Hematopoietic multipotent progenitor cell treated with erythropoietin and hydrocortisone succinate and interleukin-3 and kit ligand, for 4 days (in vitro differentiated cells): ENCODE measurements around the gene PDSS2.
"Not testable (repeated sequence)": the region's sequence is repeated elsewhere in the genome, so short reads cannot be mapped to it uniquely, and the experiment has no call there.

Experiments
- DNase-seq: peaks from one replicate; pipeline ENCODE4 v3.0.0-alpha.2; 2015

The PDSS2 gene

DNA sequence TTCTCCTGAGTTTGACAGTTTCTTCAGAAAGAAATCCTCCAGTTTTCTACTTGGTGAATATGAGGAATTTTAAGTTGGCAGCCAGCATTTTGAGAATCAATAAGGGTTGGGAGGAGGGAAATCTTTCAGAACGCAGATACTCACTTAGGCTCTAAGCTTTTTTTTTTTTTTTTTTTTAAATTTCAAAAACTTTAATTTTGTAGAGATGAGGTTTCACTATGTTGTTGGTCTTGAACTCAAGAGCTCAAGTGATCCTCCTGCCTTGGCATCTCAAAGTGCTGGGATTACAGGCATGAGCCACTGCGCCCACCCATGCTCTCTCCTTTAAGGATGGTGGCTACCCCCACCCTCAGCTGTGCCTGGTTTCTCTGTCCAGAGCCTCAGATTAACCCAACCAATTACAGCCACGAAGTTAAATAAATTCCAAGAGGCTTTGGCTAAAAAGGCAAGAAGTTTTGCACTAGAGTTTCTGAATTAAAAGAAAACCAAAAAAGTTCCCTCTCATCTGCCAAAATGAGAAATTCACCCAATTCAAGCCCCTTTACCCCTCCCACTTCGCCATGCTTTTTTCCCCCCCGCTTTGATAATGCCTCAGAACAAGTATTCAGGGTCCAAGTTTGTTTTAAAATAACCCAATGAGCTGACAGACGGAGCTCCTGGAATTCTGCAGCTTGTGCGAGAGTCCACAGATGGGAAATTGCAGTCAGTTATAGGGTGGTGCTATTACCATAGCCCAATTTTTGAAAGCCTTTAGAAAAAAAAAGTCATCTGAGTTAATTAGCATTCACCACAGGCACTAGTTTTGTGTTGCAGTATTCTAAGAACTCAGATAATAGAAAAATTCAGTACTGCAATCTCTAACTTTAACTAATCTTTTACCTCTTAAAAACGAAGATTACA, 249.7 kb downstream of the PDSS2 start:
- no peak for DNase-seq

DNA sequence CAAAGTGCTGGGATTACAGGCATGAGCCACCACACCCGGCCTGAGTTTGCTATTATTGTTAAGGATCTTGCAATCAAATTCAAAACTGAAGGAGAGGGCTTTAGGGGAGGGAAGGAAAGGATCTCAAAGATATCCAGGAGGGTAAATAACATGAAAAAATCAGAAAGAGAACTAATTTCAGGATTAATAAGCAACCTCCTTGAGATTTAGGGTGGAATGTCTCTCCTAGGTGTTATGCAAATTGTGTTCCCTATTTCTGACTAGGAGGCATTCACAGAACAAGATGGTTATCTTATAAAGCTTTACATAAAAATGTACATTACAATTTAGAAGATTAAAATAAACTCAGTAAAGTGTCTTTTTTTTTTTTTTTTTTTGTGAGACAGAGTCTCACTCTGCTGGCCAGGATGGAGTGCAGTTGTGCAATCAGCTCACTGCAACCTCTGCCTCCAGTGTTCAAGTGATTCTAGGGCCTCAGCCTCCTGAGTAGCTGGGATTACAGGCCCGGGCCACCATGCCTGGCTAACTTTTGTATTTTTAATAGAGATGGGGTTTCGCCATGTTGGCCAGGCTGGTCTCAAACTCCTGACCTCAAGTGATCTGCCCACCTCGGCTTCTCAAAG, 252.0 kb downstream of the PDSS2 start:
- no peak for DNase-seq

DNA sequence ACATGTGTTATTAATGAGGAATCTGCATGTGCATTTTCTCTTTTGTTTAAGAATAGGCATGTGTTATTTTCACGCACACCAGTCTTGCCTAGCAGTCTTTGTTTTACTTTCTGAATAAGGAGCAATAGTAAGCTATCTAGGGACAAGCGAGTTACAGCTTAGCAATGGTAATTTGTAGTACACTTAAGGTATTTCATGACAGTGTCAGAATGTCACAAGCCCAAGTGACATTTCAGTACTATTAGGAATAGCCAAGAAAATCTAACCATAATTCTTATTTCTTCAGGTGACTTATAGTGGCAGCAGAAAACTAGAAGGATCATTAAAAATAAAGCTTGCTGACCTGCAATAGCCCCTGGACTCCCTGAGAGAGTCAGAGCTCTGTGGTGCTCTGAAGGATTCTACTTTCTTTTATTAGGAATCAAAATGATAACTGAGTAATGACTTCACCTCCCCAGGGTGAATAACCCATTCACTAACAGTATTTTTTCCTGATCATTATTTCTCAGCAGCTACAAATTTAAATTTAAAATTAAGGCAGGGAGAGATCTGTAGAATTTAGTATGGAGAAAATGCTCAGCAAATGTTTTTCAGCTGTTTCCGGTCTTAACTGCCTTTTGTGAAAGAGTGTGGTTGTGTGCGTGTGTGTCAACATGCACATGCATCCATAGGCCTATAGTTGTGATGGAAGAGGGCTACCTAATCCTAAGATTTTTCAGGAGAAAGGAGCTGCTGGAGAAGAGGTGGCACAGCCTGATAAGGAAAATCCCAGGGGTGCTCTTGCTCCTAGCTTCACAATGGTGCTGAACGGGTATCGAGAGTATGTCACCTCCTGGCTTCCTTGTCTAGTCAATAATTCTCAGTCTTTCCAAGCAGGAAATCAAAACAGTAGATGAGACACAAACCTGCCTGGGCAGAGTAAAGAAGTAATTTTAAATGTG, 254.0 kb downstream of the PDSS2 start:
- DNase-seq: no peak

DNA sequence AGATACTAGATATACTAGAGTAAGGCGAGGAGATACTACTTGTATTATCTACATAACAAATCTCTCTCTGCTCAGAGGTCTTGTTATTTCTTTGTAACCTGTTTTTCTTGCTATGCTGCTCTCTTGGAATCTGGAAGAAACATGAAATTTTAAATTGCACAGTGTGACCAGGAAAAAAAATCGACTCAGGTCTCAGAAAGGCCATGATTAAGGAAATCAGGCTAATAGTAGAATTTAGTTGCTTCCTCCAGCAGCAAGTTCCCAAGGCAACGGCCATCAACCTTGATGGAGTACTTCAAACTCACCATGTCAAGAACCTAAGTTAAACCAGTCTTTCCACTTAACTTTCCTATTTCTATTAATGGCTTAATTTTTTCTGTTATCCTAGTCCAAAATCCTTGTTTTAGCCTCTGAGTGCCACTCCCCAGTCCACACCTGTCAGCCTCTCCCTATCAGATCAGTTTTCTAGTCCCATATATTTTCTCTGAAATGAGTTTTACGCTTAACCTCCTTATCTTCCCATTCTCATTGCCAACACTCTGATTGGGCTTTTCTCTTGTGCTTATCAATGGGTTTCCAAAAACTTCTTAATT, 256.4 kb downstream of the PDSS2 start:
- DNase-seq: no peak

DNA sequence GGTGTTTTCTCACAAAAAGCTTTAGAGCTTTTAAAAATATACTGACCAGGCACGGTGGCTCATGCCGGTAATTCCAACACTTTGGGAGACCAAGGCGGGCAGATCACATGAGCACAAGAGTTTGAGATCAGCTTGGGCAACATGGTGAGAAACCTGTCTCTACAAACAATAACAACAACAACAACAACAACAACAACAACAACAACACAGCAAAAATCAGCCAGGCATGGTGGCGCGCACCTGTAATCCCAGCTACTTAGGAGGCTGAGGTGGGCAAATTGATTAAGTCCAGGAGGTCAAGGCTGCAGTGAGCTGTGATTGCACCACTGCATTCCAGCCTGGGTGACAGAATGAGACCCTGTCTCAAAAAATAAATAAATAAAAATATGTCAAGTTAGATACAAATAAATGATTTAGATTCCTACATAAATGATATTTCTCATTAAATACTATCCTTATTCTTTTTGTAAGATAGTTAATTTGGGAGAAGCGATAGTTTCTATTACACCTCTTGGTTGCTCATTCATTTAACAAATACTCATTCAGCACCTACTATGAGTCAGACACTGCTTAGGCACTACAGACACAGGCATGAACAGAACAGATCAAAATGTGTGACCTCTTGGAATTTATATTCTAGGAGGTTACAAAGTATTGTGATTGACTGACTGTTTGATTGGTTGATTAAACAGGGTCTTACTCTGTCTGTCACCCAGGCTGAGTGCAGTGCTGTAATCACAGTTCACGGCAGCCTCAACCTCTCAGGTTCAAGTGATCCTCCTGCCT, 260.5 kb downstream of the PDSS2 start:
- DNase-seq: no peak

DNA sequence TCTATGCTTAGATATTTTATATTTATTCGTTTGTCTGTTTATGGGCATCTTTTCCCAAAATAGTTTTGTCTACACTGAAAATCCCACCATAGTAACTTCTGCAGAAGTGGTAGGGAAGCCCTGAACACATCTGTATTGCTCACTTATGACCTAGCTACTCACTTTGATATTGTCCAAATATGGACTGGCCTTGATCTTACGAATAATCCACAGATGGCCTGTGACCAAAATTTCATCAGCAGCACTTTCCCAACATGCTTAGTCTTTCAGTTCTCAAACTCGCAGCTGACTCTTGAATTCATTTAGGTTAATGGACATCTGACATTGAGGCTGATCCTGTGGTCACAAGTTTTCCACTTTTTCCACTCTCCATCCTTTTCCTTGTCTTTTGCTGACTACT, 263.2 kb downstream of the PDSS2 start:
- DNase-seq: no peak

DNA sequence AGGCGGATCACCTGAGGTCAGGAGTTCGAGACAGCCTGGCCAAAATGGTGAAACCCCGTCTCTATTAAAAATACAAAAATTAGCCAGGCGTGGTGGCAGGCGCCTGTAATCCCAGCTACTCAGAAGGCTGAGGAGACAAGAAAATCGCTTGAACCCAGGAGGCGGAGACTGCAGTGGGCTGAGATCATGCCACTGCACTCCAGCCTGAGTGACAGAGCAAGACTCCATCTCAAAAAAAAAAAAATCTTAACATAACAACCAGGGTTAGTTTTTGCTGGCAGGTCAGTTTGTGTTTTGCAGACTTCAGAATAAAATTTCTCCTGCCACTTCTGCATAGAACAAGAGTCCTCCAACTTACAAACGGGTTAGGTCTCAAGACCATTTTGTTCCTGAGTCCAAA, 264.6 kb downstream of the PDSS2 start:
- DNase-seq: not testable (repeated sequence)

DNA sequence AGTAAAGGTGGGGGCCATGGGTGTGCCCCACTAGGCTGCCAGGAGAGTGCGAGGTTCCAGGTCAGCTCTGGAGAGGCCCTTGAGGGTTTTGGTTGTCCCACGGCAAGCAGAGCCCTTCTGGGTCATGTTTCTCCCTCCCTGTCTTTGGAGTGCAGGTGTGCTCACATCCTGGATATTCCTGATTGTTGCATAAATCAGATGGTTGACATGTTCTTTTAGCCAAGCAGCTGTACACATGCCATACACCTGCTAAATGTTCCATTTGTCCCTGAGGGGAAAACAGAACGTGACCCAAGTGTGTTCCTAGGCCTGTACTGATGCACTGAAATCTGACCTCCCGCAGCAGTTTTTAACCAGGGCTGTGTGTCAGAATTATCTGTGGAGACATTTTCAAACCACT, 266.5 kb downstream of the PDSS2 start:
- no peak for DNase-seq

DNA sequence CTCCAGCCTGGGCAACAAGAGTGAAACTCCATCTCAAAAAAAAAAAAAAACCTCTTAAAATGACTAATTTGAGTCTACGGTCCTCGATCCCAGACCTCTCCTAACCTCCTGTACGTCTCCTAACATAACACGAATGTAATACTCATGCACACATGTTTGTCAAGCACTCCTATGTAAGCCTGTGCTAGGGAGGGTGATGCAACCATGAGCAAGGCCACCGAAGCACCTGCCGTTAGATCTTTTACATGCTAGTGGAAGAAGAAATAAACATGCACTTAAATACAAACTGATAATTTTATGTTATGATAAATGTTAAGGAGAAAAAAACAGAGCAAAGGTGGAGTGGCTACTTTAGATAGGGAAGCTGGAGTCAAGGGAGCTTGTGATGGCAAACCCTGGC, 271.7 kb downstream of the PDSS2 start:
- DNase-seq: no peak

DNA sequence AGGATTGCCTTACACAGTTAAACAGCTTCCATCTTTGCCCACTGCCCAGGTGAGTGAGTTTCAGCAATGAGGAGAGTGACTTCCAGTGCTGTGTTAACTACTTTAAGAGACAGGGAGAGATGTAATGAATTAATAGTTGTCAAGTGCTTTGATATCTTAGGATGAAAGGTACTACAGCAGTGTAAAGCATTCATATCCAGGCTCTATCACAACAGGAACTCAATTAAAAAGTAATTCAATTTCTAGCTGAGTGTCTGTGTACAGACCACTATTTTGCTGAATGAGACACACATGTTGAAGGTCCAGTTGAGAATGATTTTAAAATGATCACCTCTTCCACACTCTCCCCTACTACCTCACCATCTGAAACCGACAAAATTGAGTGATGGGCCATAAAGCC, 273.3 kb downstream of the PDSS2 start:
- no peak for DNase-seq

DNA sequence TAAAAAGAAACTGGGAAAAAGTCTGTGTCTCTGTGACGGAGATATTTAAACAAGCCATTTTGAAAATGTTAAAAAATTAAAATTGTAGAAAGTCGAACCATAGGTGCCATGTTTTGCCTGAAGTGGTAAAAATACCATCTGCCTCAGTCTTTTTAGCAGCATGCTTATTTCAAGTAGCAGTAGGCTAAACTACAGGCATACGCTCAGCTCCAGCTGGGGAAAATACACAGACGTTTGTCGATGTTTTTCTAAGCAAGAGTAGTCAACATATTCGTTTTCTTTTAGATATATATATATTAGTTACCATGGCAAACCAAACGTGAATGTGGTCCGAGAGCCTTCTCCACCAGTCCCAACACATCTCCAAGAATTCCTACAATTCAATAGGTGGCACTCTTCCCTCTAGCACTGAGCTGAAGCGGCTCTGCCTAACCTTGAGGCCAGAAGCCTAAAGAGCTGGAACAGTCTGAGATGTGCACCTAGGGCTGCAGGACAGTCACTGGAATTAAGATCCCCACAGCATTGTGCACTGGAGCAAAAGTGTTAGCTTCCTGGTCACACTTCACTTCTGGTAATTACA, 273.9 kb downstream of the PDSS2 start:
- DNase-seq: no peak

DNA sequence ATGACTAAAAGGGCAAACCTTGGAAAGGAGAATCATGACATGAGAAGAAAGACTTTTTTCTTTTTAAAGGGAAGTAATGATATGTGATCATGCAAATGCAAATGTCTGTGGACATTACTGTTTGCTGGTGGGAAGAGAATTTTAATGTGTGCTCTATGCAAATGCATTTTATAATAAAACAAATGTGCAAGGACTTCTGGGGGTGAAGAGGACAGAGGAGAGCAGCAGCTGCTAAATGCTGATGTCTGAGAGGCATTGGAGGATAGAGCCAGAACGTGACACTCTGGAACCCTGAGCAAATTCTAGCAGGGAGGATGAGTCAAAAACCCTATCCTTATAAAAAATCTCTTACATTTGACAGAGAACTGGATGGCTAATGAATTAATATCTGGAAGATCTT, 274.9 kb downstream of the PDSS2 start:
- no peak for DNase-seq

DNA sequence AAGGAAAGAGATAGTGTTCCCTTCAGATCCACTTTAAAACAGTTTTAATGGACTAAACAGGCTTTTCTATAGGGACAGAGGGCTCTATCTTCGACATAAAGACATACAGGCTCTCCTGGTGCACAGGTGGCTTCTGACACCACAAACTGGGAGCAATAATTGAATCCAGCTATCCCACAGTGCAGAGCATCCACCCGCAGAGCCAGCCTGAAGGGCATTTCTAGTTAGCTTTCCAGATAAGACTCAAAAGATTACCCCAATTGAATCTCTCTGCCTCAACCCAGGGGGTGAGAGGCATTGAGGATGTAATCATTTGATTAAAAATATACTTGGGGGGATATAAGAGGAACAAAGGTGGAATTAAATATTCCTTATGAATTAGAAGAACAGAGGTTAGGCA, 279.3 kb downstream of the PDSS2 start:
- no peak for DNase-seq

DNA sequence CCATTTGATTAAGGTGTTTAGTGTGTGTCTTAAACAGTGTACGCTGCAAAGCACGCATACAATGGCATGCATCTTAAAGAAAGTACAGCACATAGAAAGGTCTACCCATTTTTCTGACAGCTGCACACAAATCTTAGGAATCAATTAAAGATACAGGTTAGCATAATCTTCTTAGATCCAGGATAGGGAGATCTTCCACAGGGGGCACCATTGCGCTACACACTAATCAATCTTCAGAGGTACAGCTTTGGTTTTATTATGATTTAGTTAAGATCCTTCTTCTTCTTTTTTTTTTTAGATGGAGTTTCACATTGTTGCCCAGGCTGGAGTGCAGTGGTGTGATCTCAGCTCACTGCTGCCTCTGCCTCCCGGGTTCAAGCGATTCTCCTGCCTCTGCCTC, 280.4 kb downstream of the PDSS2 start:
- DNase-seq: peak; percentile 49

DNA sequence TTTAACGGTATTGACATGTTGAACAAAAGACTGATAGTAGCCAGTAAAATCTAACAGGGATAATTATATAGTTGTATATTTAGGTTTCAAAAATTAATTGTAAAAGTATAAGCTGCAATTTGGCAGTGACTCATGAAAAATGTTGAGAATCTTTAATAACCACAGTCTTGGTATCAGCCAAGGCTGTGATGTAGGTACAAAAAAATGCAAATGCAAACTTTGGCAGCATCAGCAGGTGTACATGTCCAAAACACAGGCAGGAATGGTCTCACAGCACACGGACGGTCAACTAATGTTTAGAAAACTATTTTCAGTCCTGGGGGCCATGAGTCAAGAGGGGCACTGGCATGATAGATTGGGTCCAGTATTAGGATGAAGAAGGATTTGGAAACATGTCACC, 285.6 kb downstream of the PDSS2 start:
- DNase-seq: no peak

DNA sequence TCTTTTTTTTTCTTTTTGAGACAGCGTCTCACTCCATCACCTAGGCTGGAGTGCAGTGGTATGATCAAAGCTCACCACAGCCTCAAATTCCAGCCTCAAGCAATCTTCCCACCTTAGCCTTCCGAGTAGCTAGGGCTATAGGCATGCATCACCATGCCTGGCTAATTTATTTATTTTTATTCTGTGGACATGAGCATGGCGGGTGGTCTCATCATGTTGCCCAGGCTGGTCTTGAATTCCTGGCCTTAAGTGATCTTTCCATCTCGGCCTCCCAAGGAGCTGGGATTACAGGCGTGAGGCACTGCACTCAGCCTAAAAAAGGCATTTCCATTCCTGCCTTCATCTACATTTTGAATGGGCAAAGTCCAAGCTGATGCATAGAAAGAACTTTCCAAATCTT, 287.9 kb downstream of the PDSS2 start:
- no peak for DNase-seq

DNA sequence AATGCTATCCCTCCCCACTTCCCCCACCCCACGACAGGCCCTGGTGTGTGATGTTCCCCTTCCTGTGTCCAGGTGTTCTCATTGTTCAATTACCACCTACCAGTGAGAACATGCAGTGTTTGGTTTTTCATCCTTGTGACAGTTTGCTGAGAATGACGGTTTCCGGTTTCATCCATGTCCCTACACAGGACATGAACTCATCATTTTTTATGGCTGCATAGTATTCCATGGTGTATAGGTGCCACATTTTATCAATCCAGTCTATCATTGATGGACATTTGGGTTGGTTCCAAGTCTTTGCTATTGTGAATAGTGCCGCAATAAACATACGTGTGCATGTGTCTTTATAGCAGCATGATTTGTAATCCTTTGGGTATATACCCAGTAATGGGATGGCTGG, 295.1 kb downstream of the PDSS2 start:
- not testable (repeated sequence) for DNase-seq

DNA sequence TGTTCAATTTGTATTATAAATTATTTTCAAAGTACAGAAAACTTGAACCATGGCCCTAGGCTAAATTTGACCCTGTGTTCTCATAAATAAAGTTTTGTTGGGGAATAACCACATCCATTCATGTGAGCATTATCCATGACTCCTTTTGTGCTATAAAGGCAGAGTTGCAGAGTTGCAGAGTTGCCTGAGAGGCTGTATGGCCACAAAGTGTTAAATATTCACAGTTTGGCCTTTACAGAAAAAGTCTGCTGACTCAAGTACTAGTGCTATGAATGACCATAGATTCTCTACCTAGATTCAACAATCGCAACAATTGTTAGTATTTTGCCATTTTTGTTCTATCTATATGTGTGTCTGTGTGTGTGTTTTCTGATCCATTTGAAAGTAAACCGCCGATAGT, 297.8 kb downstream of the PDSS2 start:
- DNase-seq: no peak

DNA sequence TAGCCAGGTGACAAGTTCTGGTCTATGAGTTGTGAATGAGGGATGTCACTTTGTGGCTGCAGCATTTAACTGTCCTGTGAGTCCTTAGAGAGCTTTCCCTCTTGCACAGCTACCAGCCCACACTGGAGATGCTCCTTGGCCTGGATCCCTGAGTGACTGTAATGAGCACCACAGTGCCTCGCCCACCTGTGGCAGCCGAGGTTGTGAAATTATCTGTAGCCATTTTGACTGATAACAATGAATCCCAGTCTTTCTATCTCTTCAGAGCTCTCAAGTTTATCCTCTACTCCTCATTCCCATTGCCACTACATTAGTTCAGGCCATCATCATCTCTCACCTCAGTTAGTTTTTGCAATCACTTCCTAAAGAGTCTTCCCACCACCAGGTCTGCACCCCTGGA, 302.7 kb downstream of the PDSS2 start:
- no peak for DNase-seq

DNA sequence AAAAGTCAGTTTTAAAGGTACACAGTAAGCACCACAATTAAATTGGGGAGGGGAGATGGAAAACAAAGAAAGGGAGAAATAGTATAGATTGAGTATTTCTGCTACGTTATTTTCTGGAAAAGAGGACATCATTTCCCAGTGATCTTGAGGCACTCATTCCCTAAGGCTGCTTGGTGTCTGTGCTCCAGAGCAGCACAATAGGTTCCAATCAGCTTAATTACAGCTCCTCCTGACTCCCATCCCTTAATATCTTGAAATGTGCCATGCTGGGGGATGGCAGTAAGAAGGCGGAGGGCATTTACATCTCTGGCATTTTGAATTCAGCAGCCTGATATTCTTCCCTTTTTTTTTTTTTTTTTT, 304.6 kb downstream of the PDSS2 start:
- DNase-seq: no peak

DNA sequence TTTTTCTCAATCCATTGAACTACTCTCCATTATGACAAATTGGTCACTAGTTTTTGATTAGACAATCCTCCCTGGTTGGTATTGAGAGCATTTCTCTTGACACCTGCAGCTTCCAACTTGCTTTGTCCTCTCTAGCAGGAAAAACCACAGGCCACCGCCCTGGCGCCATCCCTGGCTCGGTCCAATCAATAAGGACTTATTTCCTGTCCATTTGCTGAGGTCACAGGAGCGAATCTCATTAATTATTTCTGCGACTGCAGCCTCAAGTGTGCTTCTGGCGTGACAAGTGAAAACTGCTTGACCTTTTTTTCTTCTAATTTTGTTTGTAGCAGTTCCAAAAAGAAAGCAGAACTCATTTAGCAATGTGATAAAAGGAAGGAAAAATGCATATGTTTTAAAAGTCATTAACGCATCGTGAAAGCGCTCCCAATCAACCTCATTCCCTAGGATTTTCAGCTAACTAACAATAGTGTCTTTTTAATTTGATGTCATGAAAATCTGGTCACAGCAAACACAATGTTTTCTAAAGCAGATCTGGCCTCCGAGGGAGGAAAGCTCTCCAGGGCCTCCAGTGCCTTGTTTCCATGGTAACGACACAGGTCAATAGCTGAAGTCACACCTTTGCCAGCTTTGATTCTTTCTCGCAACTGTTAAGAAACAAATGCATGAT, 305.1 kb downstream of the PDSS2 start:
- DNase-seq: no peak
